Ovary (tissue), 9 donors: Measurements from ENCODE around the gene ASTL. TPM values are rescaled to one million over a fixed set of nuclear protein-coding genes. Genes with fewer than 3 reads are reported as not detected.

Experiments
- DNase-seq, 5 donors: peaks; one replicate each; pipeline ENCODE4 v3.0.0-alpha.2; 2019 to 2020
- H3K27ac ChIP-seq, 2 donors: fragments of 200-600 bp; one replicate each; pipeline versions ENCODE4 v1.5.1 to v1.8.0; 2019 to 2022
- H3K27me3 ChIP-seq: fragments of 200-600 bp; one replicate; pipeline ENCODE4 v1.8.0; 2022
- H3K36me3 ChIP-seq: fragments of 200-600 bp; sonication (generic); one replicate; pipeline ENCODE4 v1.5.1; 2019
- H3K4me1 ChIP-seq: one replicate; pipeline ENCODE4 v1.8.1; 2013; ENCODE audit warnings: mild to moderate bottlenecking, moderate library complexity; ENCODE audit not compliant: insufficient read depth
- H3K4me3 ChIP-seq: fragments of 200-600 bp; sonication (generic); one replicate; pipeline ENCODE4 v1.5.1; 2017
- H3K9me3 ChIP-seq, 2 donors: fragments of 200-600 bp in 1 of 2; sonication (generic) in 1 of 2; one replicate each; pipeline versions ENCODE4 v1.5.1 to v1.8.1; 2013 to 2019; ENCODE audit warnings: mild to moderate bottlenecking in 1 of 2, moderate library complexity in 1 of 2
- EP300 ChIP-seq: sonication (generic); formaldehyde crosslinking; IDR thresholded peaks from one replicate; pipeline ENCODE4 v1.6.1; 2017; ENCODE audit warnings: antibody characterized with exemption
- POLR2A ChIP-seq: fragments of 450-650 bp; IDR thresholded peaks from one replicate; pipeline ENCODE4 v1.6.1; 2017; ENCODE audit warnings: antibody characterized with exemption, mild to moderate bottlenecking, moderate library complexity
- WGBS, 3 donors: extraction: QIAGEN DNeasy Blood & Tissue Kit in 1 of 3; methylation state at CpG; one replicate each; pipeline versions ENCODE4 v1.1.5 to v1.1.7; 2013 to 2017; 5-methylcytosine and 5-hydroxymethylcytosine counted together
- intact Hi-C, 4 donors: fragments of 100-400 bp; cut with DNase I; formaldehyde crosslinking; loops; one replicate each; pipeline versions ENCODE4 v1.11.0 to v1.15.1; 2022 to 2023
- polyA plus RNA-seq, 2 donors: library from polyadenylated mRNA; stranded (reverse); fragments of 200-250 nt in 1 of 2; fragments of 350-450 nt in 1 of 2; fragmentation: Illumina TruSeq in 1 of 2; extraction: RNeasy Lipid Tissue Mini Kit (QIAGEN cat#74804) in 1 of 2; gene quantifications; one replicate each; pipeline ENCODE4 v1.2.3, GENCODE V29; 2013 to 2014
- total RNA-seq, 7 donors: library from RNA; depleted of rRNA in 2 of 7; stranded (reverse); fragments of >200 nt in 2 of 7; fragmentation: NEBNext Ultra II Directional in 3 of 7; extraction: Animal tissue kit (Norgen Biotek cat#: 25700) in 3 of 7; gene quantifications; one replicate each; pipeline versions ENCODE4 v1.1.0 to v1.2.4, GENCODE V29; 2016 to 2023
- TF ChIP-seq, protein P1 (sequence below), 3 donors: fragments of 450-650 bp in 2 of 3; fragments of 200-600 bp in 1 of 3; IDR thresholded peaks; one replicate each; pipeline versions ENCODE4 v1.5.1 to v1.8.0; 2016 to 2022; ENCODE audit warnings: antibody characterized with exemption in 3 of 3, mild to moderate bottlenecking in 1 of 3
- donor health status: DM: no; HTN: no; CAD: no; lungs with moderate emphysema.
- donor health status: DM: no; HTN: no; CAD: no.
- donor health status: Bipolar disorder and iron deficiency.
- donor health status: DM: yes; HTN: yes; CAD: no.
- donor health status: DM: no; HTN: no; CAD: no.
- donor health status: DM: yes; HTN: yes; CAD: no.

The ASTL gene
- total and polyA plus RNA-seq, 9 donors: 0.15 to 1.7 (median 0.67) TPM; not detected in 4

DNA sequence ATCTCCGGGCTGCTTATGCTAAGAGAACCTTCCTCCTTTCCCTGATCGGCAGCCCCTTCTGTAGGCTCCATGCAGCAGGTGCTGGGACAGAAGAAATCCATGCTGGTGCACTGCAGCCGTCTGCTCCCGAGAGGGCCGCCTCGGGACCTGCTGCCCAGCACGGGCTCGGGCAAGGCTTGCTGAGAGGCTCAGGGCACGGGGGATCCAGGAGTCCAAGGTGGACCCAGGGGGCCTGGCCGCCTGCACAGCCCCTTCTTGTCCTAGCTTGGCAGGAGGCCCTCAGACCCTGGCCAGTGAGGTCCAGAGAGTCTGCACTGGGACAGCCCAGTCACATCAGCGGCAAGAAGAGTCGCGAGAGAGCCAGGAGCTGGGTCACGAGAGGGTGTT is 20.2 kb upstream of the ASTL start:
- H3K27ac ChIP-seq: no peak overlapping the region
- no peaks in the 10 kb centered on the region for H3K36me3 ChIP-seq
- TF ChIP-seq, protein P1, sequence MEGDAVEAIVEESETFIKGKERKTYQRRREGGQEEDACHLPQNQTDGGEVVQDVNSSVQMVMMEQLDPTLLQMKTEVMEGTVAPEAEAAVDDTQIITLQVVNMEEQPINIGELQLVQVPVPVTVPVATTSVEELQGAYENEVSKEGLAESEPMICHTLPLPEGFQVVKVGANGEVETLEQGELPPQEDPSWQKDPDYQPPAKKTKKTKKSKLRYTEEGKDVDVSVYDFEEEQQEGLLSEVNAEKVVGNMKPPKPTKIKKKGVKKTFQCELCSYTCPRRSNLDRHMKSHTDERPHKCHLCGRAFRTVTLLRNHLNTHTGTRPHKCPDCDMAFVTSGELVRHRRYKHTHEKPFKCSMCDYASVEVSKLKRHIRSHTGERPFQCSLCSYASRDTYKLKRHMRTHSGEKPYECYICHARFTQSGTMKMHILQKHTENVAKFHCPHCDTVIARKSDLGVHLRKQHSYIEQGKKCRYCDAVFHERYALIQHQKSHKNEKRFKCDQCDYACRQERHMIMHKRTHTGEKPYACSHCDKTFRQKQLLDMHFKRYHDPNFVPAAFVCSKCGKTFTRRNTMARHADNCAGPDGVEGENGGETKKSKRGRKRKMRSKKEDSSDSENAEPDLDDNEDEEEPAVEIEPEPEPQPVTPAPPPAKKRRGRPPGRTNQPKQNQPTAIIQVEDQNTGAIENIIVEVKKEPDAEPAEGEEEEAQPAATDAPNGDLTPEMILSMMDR (IDR thresholded peaks at IDR 0.05): no peak
- TF ChIP-seq EP300 (no peak), POLR2A (no peak)
- no peak overlapping the region for H3K4me3 ChIP-seq
- H3K9me3 ChIP-seq: no peaks in the 10 kb centered on the region
- DNase-seq: no peak
- intact Hi-C loops: no loop called here
- 82 to 87% (median 86%) methylated on average over 11 to 14 of the region's 14 CpGs for WGBS, 3 donors
- H3K27me3 ChIP-seq: no peaks in the 10 kb centered on the region
- no peaks in the 10 kb centered on the region for H3K4me1 ChIP-seq

DNA sequence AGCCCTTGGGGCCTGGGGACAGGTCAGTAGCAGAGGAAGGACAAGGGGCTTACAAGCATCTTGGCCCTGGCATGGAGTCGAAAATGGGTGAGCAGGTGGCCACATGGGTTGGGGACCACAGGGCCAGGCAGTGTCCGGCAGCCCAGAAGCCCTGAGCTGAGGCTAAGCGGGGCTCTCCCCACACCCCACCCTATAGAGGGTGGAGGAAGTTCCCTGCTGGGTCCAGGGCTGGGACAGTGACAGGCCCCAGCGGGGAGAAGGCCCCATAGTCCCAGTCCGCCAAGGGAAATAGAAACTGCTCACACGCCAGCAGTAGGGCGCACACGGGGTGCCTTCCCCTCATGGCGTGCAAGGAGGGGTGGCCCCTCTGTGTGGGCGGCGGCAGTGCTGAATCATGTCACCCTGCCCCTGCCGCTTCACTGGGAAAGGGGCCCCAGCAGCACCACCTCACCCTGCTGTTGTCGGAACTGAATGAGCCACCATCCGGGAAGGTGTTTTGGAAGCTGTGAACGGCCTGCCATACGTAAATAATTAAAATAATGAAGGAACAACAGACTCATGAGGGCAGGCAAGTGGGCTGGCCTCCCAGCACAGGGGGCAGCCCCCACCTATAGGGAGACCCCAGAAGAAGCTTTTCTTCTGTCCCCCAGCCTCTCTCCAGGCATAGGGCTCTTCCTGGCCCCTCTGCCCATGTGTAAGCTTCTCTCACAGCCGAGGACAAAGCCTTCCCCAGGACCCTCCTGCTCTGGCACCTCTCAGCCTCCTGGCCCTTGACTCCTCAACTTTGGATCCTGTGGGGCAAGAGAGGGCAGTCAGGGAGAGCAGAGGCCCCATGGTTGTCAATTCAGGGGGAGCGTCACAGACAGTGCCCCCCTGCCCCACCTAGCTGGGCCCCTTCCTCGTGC is 19.6 kb upstream of the ASTL start:
- H3K9me3 ChIP-seq: no peaks in the 10 kb centered on the region
- no peaks in the 10 kb centered on the region for H3K36me3 ChIP-seq
- no peaks in the 10 kb centered on the region for H3K4me1 ChIP-seq
- WGBS, 3 donors: 74 to 82% (median 75%) methylated on average over 19 of the region's 19 CpGs
- TF ChIP-seq POLR2A: no peak
- no peak for TF ChIP-seq EP300
- TF ChIP-seq, protein P1 (IDR thresholded peaks at IDR 0.05): no peak
- intact Hi-C loops: no loop called here
- H3K4me3 ChIP-seq: no peak overlapping the region
- no peak overlapping the region for H3K27ac ChIP-seq
- DNase-seq: no peak
- H3K27me3 ChIP-seq: no peaks in the 10 kb centered on the region

DNA sequence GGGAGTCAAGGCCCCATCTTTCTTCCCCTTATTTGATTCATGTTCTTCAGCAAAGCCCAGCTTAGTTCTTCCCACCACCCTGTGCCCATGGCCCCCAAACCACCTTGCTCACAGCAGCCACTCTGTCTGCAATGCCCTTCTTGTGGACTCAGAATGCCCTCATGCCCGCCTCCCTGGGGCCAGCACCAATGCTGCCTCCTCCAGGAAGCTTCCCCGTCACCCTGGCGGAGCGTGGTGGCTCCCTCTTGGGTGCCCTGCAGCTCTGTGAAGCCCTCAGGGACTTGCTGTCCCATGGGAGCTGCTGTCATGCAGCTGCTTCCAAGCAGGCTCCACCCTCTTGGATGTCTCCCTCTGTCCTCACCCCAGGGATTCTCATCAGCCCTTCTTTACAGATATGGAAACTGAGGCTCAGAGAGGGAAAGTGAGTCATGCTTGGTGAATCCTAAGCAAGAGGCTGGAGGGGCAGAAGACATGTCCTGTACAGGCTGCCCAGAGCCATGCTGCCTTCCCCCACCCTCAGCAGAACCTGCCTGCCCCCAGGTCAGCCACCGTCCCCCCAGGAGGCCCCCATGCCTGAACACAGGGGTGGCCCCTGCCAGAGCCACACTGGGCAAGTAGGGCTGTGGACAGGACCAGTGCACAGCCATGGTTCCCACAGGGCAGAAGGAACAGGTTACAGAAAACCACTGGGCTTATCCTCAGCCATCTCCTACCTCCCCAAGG is 18.8 kb upstream of the ASTL start:
- H3K9me3 ChIP-seq: no peaks in the 10 kb centered on the region
- intact Hi-C loops: no loop called here
- no peaks in the 10 kb centered on the region for H3K27me3 ChIP-seq
- no peak overlapping the region for H3K4me3 ChIP-seq
- H3K36me3 ChIP-seq: no peaks in the 10 kb centered on the region
- 88 to 96% (median 96%) methylated on average over 5 of the region's 5 CpGs for WGBS, 3 donors
- DNase-seq: no peak
- no peak for TF ChIP-seq EP300
- TF ChIP-seq, protein P1 (IDR thresholded peaks at IDR 0.05): no peak
- no peak overlapping the region for H3K27ac ChIP-seq
- H3K4me1 ChIP-seq: no peaks in the 10 kb centered on the region

DNA sequence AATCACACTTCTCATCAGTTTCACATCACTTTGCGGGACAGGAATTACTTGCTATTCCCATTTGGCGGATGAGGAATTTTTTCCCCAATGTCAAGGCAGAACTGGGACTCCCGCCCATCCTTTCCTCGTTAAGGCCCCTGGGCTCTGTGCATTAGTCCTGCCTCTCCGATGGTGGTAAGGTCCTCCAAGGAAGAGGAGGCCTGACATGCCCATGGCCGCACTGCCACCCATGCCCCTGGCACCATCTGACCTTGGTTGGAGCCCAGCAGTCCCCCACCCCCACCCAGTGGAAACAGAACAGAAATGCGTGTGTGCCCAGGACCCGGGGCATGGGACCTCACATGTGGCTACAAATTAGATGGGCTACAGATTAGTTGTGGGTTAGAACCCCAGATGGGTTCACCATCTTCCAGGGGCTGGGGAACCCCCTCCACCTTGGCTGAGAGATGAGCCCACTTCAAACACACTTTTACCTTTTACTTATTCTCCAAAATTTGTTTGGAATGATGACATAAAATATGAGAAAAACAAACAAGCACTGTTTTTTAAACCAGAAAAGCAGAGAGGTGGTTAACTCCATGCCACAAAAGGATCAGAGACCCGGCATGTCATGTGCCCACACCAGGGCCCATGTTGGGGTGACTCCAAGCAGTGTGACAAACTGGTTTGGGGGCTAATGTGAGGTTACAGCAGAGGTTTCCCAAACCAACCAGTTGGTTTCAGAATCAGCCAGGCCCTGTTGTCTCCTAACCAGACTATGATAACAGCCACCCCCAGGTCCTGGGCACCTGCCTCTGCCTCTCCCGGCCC is 17.9 kb upstream of the ASTL start:
- Histone ChIP-seq H3K27me3 (no peaks in the 10 kb centered on the region), H3K4me3 (no peak overlapping the region), H3K27ac (no peak overlapping the region), H3K9me3 (no peaks in the 10 kb centered on the region), H3K36me3 (no peaks in the 10 kb centered on the region), H3K4me1 (no peaks in the 10 kb centered on the region)
- intact Hi-C loops: no loop called here
- no peak for DNase-seq
- TF ChIP-seq, protein P1 (IDR thresholded peaks at IDR 0.05): no peak
- TF ChIP-seq POLR2A (no peak), EP300 (no peak)
- 85 to 88% (median 85%) methylated on average over 10 of the region's 10 CpGs for WGBS, 3 donors
